Measurements from ENCODE around the gene HIVEP2.

GRCh38 chr6:142810952-142811514, 133.9 kb downstream of the HIVEP2 start:
- TF ChIP-seq POLR2A (IDR thresholded peaks at IDR 0.05; ENCODE audit: low read depth, low read length): no peak
- no peak for TF ChIP-seq TAF1 (IDR thresholded peaks at IDR 0.05; ENCODE audit: low read depth, low read length)
- no peak for TF ChIP-seq POLR2AphosphoS5 (IDR thresholded peaks at IDR 0.05; ENCODE audit: low read depth, low read length)

Measured in GM12891 (cell line).